Adrenal gland (tissue), 12 donors: ENCODE measurements around the gene PPBP. TPM values are rescaled to one million over a fixed set of nuclear protein-coding genes. Genes with fewer than 3 reads are reported as not detected.

Source experiments
- DNase-seq, 7 donors: peaks; one replicate each; pipeline ENCODE4 v3.0.0-alpha.2; 2019 to 2020
- H3K27ac ChIP-seq, 5 donors: fragments of 200-600 bp; sonication (generic) in 4 of 5; 1 replicate in 3 of 5; 2 replicates in 2 of 5; pipeline versions ENCODE4 v1.5.1 to v1.8.0; 2016 to 2020; ENCODE audit warnings: mild to moderate bottlenecking in 1 of 5
- H3K27me3 ChIP-seq: fragments of 200-600 bp; 2 replicates; pipeline ENCODE4 v1.8.0; 2021
- H3K36me3 ChIP-seq, 2 donors: fragments of 200-600 bp; replicated peaks in 1 of 2; 1 replicate in 1 of 2; 2 replicates in 1 of 2; pipeline versions ENCODE4 v1.5.1 to v1.8.0; 2018 to 2022
- H3K4me1 ChIP-seq, 2 donors: fragments of 200-600 bp; replicated peaks in 1 of 2; 1 replicate in 1 of 2; 2 replicates in 1 of 2; pipeline versions ENCODE4 v1.5.1 to v1.8.0; 2018 to 2021
- H3K4me3 ChIP-seq, 4 donors: fragments of 200-600 bp; sonication (generic) in 3 of 4; one replicate each; pipeline ENCODE4 v1.5.1; 2016 to 2018
- H3K9me3 ChIP-seq, 3 donors: fragments of 200-600 bp; sonication (generic) in 1 of 3; replicated peaks in 1 of 3; 1 replicate in 2 of 3; 2 replicates in 1 of 3; pipeline versions ENCODE4 v1.5.1 to v1.8.0; 2016 to 2021
- CTCF ChIP-seq, 6 experiments: fragments of 450-650 bp in 4 of 6; fragments of 200-600 bp in 2 of 6; sonication (generic) in 1 of 6; IDR thresholded peaks; 1 replicate in 5 of 6; 2 replicates in 1 of 6; pipeline versions ENCODE4 v1.5.1 to v1.8.0; 2016 to 2021; ENCODE audit warnings: antibody characterized with exemption in 6 of 6, mild to moderate bottlenecking in 2 of 6, moderate library complexity in 1 of 6
- POLR2A ChIP-seq, 2 donors: fragments of 450-650 bp; IDR thresholded peaks; one replicate each; pipeline ENCODE4 v1.6.1; 2017; ENCODE audit warnings: antibody characterized with exemption in 2 of 2, mild to moderate bottlenecking in 2 of 2, moderate library complexity in 1 of 2
- WGBS, 4 donors: extraction: QIAGEN DNeasy Blood & Tissue Kit in 2 of 4; methylation state at CpG; one replicate each; pipeline versions ENCODE4 v1.1.5 to v1.1.7; 2013 to 2017; 5-methylcytosine and 5-hydroxymethylcytosine counted together
- intact Hi-C, 2 donors: fragments of 100-400 bp; cut with DNase I; formaldehyde crosslinking; loops; one replicate each; pipeline versions ENCODE4 v1.14.1 to v1.15.0; 2022 to 2023
- polyA plus RNA-seq, 3 donors: library from polyadenylated mRNA; stranded (reverse); fragments of 200-250 nt in 2 of 3; fragments of 350-450 nt in 1 of 3; fragmentation: Illumina TruSeq in 1 of 3; extraction: RNeasy Lipid Tissue Mini Kit (QIAGEN cat#74804) in 1 of 3; gene quantifications; one replicate each; pipeline ENCODE4 v1.2.3, GENCODE V29; 2013 to 2014
- total RNA-seq, 9 donors: library from RNA; depleted of rRNA in 4 of 9; stranded (reverse); fragments of >200 nt in 4 of 9; fragments of 120-200 nt in 1 of 9; fragmentation: NEBNext Ultra II Directional in 1 of 9; extraction: Animal tissue kit (Norgen Biotek cat#: 25700) in 1 of 9; gene quantifications; one replicate each; pipeline versions ENCODE4 v1.1.0 to v1.2.4, GENCODE V29; 2013 to 2023
- donor health status: healthy with polysubstance abuse.
- donor health status: Bipolar disorder and iron deficiency.
- donor health status: DM: yes; HTN: yes; CAD: no.
- donor health status: DM: no; HTN: no; CAD: no.
- donor health status: DM: no; HTN: no; CAD: no.
- donor health status: DM: yes; HTN: yes; CAD: no.

PPBP gene
- total and polyA plus RNA-seq, 12 donors = 0.27 to 22.4 (median 2.4) TPM; not detected in 5

- intact Hi-C loops = no loop called here
- 65 to 73% (median 68%) methylated on average over 4 of the region's 4 CpGs for WGBS, 4 donors
- H3K27ac ChIP-seq = no peak overlapping the region
- DNase-seq = no peak
- H3K36me3 ChIP-seq = no peaks in the 10 kb centered on the region
- H3K4me1 ChIP-seq = no peaks in the 10 kb centered on the region
- TF ChIP-seq POLR2A (IDR thresholded peaks at IDR 0.05) (no peak), CTCF (IDR thresholded peaks at IDR 0.05) (no peak)
- H3K27me3 ChIP-seq = no peaks in the 10 kb centered on the region
- no peak overlapping the region for H3K4me3 ChIP-seq
- H3K9me3 ChIP-seq = no peaks in the 10 kb centered on the region
Measured at GRCh38 chr4:74012130-74012529, 24.1 kb upstream of the PPBP start.

- intact Hi-C loops = no loop called here
- DNase-seq = no peak
- no peak for TF ChIP-seq POLR2A (IDR thresholded peaks at IDR 0.05)
- no peak for TF ChIP-seq CTCF (IDR thresholded peaks at IDR 0.05)
- H3K36me3 ChIP-seq = no peaks in the 10 kb centered on the region
- no peaks in the 10 kb centered on the region for H3K9me3 ChIP-seq
- H3K27ac ChIP-seq = no peak overlapping the region
- H3K4me3 ChIP-seq = no peak overlapping the region
- H3K27me3 ChIP-seq = no peaks in the 10 kb centered on the region
- no peaks in the 10 kb centered on the region for H3K4me1 ChIP-seq
- 76 to 85% (median 83%) methylated on average over 3 of the region's 3 CpGs for WGBS, 4 donors
Measured at GRCh38 chr4:74009307-74009706, 21.3 kb upstream of the PPBP start.

GRCh38 chr4:74006009-74006476 is 18.1 kb upstream of the PPBP start:
- DNase-seq = no peak
- TF ChIP-seq POLR2A (IDR thresholded peaks at IDR 0.05) (no peak), CTCF (IDR thresholded peaks at IDR 0.05) (no peak)
- H3K36me3 ChIP-seq = no peaks in the 10 kb centered on the region
- no peaks in the 10 kb centered on the region for H3K27me3 ChIP-seq
- H3K9me3 ChIP-seq = no peaks in the 10 kb centered on the region
- no peak overlapping the region for H3K4me3 ChIP-seq
- intact Hi-C loops = no loop called here
- H3K4me1 ChIP-seq = no peaks in the 10 kb centered on the region
- no peak overlapping the region for H3K27ac ChIP-seq
- WGBS, 4 donors = 44 to 77% (median 70%) methylated on average over 2 of the region's 2 CpGs

- no peak for DNase-seq
- Histone ChIP-seq H3K27ac (no peak overlapping the region), H3K27me3 (no peaks in the 10 kb centered on the region), H3K4me3 (no peak overlapping the region), H3K4me1 (no peaks in the 10 kb centered on the region), H3K9me3 (no peaks in the 10 kb centered on the region), H3K36me3 (no peaks in the 10 kb centered on the region)
- intact Hi-C loops = no loop called here
- TF ChIP-seq POLR2A (IDR thresholded peaks at IDR 0.05) (no peak), CTCF (IDR thresholded peaks at IDR 0.05) (no peak)
- WGBS, 4 donors = 50 to 67% (median 54%) methylated on average over 3 of the region's 3 CpGs
Measured at GRCh38 chr4:74005528-74005927, 17.5 kb upstream of the PPBP start.
